ENCODE results near the gene OSER1.

OSER1 gene

DNA sequence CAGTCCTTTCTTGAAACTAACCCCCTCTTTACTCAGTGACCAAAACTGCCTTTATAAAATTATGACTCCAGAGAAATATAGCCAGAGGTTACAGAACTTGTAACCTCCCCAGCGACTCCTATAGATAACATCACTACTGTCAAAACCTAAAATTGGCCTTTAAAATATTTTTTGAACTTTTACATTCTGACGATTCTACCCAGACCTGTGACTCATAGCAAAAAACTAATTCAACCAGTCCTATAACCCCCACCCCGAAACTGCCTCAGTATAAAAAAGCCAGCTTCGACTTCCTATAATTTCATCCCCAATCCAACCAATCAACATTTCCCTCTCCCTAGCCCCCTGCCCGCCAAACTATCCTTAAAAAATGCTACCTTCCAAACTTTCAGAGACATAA, 37.5 kb downstream of the OSER1 start:
- no peak for DNase-seq

- no peak for DNase-seq
Measured at GRCh38 chr20:44172572-44172950, 38.0 kb downstream of the OSER1 start.

- no peak for DNase-seq
Measured at GRCh38 chr20:44171775-44172571, 38.6 kb downstream of the OSER1 start.

DNA sequence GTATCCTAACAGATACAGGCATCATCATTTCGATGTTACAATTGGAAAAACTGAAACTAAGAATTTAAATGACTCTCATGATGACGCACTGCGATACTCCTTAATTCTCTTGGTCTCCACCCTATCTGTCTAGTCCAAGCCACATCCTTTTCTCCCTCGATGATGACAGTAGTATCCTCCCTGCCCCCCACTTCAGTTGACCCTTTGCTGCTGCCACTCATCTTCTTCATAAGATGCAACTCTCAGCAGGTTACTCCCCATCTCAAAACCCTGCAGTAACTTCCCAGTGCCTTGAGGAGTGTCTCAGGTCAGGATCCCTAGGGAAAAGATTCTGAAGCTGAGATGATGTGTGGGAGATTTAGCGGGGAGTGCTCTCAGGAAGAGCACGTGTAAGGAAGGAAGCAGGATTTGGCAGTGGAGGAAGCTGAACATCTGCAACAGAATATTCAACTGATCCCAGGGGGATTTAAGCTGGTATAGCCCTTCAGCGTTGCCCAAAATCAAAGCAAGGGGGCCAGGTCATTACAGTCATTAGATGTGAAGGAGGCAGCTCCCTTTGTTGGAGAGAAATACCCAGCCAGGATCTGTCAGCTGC, 39.7 kb downstream of the OSER1 start:
- no peak for DNase-seq

GRCh38 chr20:44167736-44168135, 42.8 kb downstream of the OSER1 start:
- no peak for DNase-seq

DNA sequence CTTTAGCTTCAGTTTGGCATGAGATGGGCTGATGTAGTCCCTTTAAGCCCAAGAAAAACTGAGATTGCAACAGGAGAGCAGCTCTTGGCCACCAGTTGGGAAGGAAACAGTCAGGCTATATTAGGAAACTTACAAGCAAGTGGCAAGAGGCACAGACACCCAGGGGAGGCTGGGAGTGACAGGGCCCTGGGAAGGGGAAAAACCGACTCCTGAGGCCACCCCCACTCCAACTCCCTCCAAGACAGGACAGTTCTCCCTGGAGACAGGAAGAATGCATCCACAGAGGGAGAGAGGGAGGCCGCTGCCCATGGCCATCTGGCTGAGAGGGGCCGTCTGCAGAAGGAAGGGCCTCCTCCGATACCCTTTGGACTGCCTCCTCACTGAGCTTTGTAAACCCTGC, 44.1 kb downstream of the OSER1 start:
- DNase-seq = no peak

DNA sequence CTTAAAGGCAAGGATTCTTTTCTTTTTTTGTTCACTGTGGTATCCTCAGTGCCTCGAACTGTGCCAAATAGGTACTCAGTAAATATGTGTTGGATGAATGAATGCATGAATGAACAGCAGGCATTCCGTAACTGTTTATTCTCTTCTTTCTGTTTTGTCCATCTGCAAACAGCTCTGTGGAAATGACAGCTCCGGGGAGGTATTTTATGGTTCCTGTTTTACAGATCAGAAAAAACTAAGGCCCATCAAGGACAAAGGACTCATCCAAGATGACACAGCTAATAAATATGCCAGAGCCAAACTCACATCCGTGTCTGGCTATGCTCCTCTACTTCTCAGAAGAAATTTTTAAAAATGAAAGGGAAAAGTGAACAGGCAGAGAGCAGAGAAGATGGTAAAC, 44.6 kb downstream of the OSER1 start:
- no peak for DNase-seq

DNA sequence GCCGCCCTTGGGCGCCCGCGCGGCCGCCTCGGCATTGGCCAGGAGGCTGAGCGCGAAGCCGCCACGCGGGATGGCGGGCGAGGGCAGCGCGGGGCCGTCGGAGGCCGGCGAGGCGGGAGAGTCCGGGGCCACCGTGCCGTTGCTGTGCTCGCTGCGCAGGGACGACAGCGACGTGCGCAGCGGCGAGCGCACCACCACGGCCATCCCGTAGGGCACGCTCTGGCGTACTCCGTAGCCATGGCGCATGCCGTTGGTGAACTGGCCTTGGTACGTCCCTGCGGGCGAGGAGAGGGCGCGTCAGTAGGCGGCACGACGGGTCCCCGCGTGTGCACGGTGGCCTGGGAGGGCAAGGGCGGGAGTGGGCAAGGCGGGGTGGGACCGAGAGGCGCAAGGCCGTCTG, 50.4 kb downstream of the OSER1 start:
- DNase-seq = no peak

DNA sequence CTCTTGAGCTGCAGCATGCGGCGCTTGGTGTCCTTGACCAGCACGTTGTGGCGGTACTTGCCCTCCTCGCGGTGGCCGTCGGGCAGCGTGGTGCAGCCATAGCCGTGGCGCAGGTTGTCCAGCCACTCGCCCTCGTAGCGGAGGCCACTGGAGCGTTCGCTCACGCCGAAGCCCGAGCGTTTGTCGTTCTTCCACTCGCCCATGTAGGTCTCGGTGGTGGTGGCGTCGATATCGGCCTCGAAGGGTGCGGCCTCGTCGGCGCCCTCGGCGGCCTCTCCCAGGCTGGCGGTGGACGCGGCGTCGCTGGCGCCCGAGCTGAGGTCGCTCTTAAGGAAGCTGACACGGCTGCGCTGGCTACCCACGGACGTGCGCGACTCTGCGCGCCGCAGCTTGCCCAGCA, 50.9 kb downstream of the OSER1 start:
- DNase-seq = no peak

DNA sequence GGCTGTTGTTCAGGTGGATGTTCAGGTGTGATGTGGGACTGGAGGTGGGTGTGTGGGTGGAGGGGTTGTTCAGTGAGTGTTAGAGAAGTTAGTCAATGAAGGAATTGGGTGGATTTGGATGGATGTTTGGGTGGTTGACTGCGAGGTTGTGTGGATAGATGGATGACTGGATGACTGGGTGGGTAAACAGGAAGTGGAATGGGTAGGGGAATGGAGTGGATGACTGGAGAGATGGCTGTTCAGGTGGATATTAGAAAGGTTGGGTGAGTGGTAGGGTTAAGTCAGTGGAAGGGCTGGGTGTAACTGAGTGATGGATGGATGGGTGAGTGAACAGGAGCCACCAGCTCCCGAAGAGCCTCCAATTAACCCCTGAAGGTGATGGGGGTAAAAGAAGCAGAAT, 51.4 kb downstream of the OSER1 start:
- no peak for DNase-seq

GRCh38 chr20:44157061-44157460, 53.5 kb downstream of the OSER1 start:
- no peak for DNase-seq

DNA sequence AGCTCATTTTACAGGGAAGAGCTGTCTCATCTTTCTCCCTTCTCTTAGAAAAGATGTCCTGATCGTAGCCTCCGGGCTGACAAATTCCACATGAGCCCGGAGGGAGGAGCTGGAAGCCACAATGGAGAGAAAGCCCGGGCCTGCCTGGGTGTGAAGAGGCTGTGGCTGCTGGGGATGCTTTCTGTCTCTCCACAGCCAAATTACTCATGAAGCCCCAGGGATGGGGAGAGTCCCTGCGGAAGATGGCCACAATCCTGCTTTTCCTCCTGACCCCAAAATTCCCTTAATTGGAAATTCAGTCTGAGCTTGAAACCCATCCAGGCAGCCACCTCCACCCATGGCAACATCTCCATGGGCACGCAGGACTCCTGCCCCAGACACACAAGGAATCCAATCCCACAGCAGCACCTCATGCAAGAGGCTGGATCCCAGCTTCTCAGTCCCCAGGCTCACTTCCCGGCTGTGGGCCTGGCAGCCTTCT, 56.0 kb downstream of the OSER1 start:
- no peak for DNase-seq

DNA sequence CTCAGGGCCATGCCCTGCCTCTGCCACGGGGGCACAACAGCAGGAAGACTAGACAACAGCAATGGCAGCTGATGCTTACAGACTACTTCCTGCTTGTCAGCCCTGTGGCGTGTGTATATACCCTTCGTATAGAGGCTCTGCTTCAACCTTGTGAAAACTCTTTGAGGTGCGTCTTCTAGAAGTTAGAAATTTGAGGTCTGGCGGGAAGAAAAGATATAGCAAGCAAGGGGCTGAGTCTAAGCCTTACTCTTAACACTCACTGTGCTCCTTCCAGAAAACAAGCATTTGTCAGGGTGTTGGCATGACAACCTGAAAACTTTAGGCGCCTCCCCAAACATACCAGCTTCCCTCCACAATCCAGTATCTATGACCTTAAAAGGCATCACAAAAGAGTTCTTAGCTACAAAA, 56.9 kb downstream of the OSER1 start:
- DNase-seq = no peak

DNA sequence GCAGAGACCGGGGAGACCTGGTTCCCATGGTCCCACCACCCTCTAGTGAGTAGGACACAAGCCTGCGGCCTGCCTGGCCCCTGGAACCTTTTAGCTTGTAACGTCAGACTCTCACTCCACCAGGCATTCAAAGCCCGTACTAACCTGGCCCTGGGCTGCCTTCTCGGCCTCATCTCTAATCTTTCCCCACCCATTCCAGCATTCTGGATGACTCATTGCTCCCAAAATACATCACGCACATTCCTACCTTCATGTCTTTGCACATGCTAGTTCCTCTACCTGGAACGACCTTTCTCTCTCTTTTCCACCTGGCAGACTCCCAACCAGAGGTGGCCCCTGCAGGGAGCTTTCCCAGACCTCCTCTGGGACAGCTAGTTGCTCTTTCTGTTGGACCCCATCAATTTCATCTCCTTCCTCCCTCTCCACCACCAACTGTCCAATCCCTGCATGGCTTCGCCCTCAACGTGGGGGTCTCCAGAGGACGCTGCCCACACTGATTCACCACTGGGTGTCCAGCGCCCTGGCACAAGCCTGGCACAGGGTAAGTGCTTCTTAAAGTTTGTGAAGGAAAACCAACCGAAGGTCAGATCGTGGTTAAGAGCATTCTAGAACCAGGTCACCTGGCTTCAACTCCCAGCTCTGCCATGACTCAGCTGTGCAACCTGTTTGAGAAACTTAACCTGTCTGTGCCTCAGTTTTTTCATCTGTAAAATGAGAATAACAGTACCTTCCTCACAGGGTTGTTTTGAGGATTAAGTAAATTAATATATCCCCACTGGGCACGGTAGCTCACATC, 58.8 kb downstream of the OSER1 start:
- DNase-seq = no peak

DNA sequence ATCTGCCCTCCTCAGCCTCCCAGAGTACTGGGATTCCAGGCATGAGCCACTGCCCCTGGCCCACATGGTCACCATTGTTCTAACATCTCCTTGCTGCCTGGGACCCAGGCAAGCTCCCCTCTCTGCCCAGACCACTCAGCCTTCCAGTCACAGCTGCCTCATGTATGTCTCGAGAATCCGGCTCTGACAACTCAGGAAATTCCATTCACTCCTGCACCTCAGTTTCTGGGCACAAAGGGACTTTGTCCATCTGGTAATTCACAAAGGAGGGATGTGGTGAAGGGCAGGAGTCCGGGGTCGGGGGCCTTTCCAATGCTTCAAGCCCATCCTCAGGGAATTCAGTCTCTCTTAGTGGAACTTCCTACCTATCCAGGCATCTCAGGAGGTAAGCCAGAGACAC, 64.3 kb downstream of the OSER1 start:
- no peak for DNase-seq

Data from stimulated activated CD8-positive, alpha-beta memory T cell treated with anti-CD3 and anti-CD28 coated beads, Interleukin-4, amount 100 ng/mL, for 48 hours (primary cell).